ENCODE measurements around the gene OXA1L. TPM values are rescaled to one million over a fixed set of nuclear protein-coding genes. Genes with fewer than 3 reads are reported as not detected.

The OXA1L gene
- total RNA-seq, 1 experiment from 2014 or later, result 71.3 TPM

GRCh38 chr14:22773162-22774010 is 6.9 kb downstream of the OXA1L start:
- POLR2A ChIA-PET, result no interaction called here
- H3K36me3 ChIP-seq (ENCODE audit: control insufficient read depth, insufficient read depth, low read length), result peaks cover 12% of the 10 kb centered on the region
- intact Hi-C loops (cut with micrococcal nuclease; ENCODE audit: unreplicated experiment), result no loop called here
- H3K9me3 ChIP-seq (ENCODE audit: control insufficient read depth, insufficient read depth, low read depth, low read length), result no peaks in the 10 kb centered on the region
- H3K27me3 ChIP-seq (ENCODE audit: control insufficient read depth, insufficient read depth, low read length), result no peaks in the 10 kb centered on the region
- no peaks in the 10 kb centered on the region for H3K4me1 ChIP-seq (ENCODE audit: control insufficient read depth, insufficient read depth, low read length)
- H3K4me3 ChIP-seq (ENCODE audit: low read depth in 2 of 2, low read length in 2 of 2), result no peak overlapping the region
- no TSS peak for BruUV-seq (replicated peaks)
- TF ChIP-seq SIN3A (IDR thresholded peaks at IDR 0.05; ENCODE audit: borderline replicate concordance, insufficient read depth, low read depth, low read length), result no peak
- no peak for TF ChIP-seq REST (IDR thresholded peaks at IDR 0.05; ENCODE audit: insufficient read depth in 1 of 2, low read depth in 2 of 2, low read length in 1 of 2)
- TF ChIP-seq, protein P1, sequence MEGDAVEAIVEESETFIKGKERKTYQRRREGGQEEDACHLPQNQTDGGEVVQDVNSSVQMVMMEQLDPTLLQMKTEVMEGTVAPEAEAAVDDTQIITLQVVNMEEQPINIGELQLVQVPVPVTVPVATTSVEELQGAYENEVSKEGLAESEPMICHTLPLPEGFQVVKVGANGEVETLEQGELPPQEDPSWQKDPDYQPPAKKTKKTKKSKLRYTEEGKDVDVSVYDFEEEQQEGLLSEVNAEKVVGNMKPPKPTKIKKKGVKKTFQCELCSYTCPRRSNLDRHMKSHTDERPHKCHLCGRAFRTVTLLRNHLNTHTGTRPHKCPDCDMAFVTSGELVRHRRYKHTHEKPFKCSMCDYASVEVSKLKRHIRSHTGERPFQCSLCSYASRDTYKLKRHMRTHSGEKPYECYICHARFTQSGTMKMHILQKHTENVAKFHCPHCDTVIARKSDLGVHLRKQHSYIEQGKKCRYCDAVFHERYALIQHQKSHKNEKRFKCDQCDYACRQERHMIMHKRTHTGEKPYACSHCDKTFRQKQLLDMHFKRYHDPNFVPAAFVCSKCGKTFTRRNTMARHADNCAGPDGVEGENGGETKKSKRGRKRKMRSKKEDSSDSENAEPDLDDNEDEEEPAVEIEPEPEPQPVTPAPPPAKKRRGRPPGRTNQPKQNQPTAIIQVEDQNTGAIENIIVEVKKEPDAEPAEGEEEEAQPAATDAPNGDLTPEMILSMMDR (IDR thresholded peaks at IDR 0.05), result no peak
- TF ChIP-seq POLR2AphosphoS5 (IDR thresholded peaks at IDR 0.05; ENCODE audit: low read depth, low read length), result no peak
- TF ChIP-seq TCF7L2 (IDR thresholded peaks at IDR 0.05; ENCODE audit: low read depth, low read length), result no peak
- CTCF ChIA-PET, result interaction anchor here (0.6 kb wide), 1 partner anchor 286 kb away, joined by 3 read pairs; no protein-coding TSS in a partner anchor
- no peak for ATAC-seq
- H3K27ac ChIP-seq (ENCODE audit: low read length), result no peak overlapping the region
- in situ Hi-C loops (cut with HindIII; ENCODE audit: low pct_unique_long_range_greater_than_20kb, low sequenced_read_pairs), result no loop called here
- DNase-seq (ENCODE audit: low read depth, low spot score), result no peak

- ATAC-seq, result no peak
- intact Hi-C loops (cut with micrococcal nuclease; ENCODE audit: unreplicated experiment), result no loop called here
- Histone ChIP-seq H3K4me1 (ENCODE audit: control insufficient read depth, insufficient read depth, low read length) (no peaks in the 10 kb centered on the region), H3K9me3 (ENCODE audit: control insufficient read depth, insufficient read depth, low read depth, low read length) (no peaks in the 10 kb centered on the region), H3K36me3 (ENCODE audit: control insufficient read depth, insufficient read depth, low read length) (peaks cover 9% of the 10 kb centered on the region), H3K27me3 (ENCODE audit: control insufficient read depth, insufficient read depth, low read length) (no peaks in the 10 kb centered on the region), H3K4me3 (ENCODE audit: low read depth in 2 of 2, low read length in 2 of 2) (no peak overlapping the region), H3K27ac (ENCODE audit: low read length) (no peak overlapping the region)
- in situ Hi-C loops (cut with HindIII; ENCODE audit: low pct_unique_long_range_greater_than_20kb, low sequenced_read_pairs), result no loop called here
- POLR2A ChIA-PET, result no interaction called here
- TF ChIP-seq SIN3A (IDR thresholded peaks at IDR 0.05; ENCODE audit: borderline replicate concordance, insufficient read depth, low read depth, low read length) (no peak), TCF7L2 (IDR thresholded peaks at IDR 0.05; ENCODE audit: low read depth, low read length) (no peak), POLR2AphosphoS5 (IDR thresholded peaks at IDR 0.05; ENCODE audit: low read depth, low read length) (0 out of 2 replicates have a peak, but pooled peaks have one; percentile 27), REST (IDR thresholded peaks at IDR 0.05; ENCODE audit: insufficient read depth in 1 of 2, low read depth in 2 of 2, low read length in 1 of 2) (no peak)
- TF ChIP-seq, protein P1 (IDR thresholded peaks at IDR 0.05), result no peak
- BruUV-seq (replicated peaks), result no TSS peak
- DNase-seq (ENCODE audit: low read depth, low spot score), result no peak
- CTCF ChIA-PET, result no interaction called here
Measured at GRCh38 chr14:22774011-22774706, 7.7 kb downstream of the OXA1L start.

Data from Panc1 (cell line).